RCC 7860 (cell line): ENCODE measurements around the gene CACNA1H.

Experiments used
- DNase-seq: peaks from one replicate; pipeline ENCODE4 v3.0.0-alpha.2; 2015; ENCODE audit warnings: low spot score
- FAIRE-seq: peaks from 2 replicates; lab custom pipeline; 2012; peaks lifted over from hg19 to GRCh38; lab: Jason Lieb, UNC

CACNA1H gene

DNA sequence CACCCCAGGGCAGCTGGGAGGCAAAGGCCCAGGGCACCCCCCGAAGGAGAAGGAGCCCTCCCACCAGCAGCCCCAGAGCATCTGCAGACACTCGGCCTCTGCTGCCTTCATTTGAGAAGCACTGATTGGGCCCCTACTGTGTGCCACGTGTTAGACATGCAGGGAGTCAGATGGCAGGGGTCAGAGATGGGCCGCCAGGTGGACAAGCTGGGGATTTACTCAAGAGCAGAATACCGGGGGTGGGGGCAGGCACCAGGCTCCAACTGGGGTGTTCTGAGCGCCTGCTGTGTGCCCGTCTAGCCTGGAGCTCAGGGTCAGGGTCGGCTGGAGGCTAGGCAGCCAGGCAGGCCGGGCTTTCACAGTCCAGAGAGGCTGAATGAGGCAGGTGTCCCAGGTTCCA, 53.4 kb downstream of the CACNA1H start:
- no peak for DNase-seq
- FAIRE-seq, result no peak

DNA sequence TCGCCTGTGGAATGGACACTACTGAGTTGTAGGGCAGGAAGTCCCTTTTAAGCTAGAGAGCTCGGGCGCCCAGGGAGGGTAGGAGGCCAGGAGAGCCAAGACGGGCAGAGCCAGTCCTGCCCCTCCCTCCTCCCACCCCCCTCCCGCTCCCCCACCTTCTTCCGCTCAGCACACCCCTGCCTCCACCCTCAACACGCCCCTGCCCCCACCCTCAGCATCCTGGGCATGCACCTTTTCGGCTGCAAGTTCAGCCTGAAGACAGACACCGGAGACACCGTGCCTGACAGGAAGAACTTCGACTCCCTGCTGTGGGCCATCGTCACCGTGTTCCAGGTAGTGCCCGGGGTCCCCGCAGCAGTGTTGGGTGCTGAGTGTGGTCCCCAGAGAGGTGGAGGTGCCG, 53.9 kb downstream of the CACNA1H start:
- FAIRE-seq (no peak), DNase-seq (no peak)

GRCh38 chr16:1208239-1208830, 55.4 kb downstream of the CACNA1H start:
- FAIRE-seq (no peak), DNase-seq (no peak)

GRCh38 chr16:1209081-1209480, 56.2 kb downstream of the CACNA1H start:
- FAIRE-seq, result no peak

DNA sequence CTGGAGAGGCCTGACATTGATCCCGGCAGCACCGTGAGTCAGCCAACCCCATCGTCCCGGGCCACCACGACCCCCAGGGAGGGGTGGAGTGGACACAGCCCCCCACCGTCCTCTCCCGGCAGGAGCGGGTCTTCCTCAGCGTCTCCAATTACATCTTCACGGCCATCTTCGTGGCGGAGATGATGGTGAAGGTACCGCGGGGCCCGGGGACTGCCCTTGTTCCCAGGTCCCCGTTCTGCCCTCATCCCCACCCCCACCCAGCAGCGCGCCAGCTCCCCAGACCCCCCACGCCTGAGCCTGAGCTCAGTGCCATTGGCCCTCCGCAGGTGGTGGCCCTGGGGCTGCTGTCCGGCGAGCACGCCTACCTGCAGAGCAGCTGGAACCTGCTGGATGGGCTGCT, 57.6 kb downstream of the CACNA1H start:
- FAIRE-seq, result no peak

More at GRCh38 chr16:1209081-1209480, 56.2 kb downstream of the CACNA1H start:
- DNase-seq, result no peak

DNA sequence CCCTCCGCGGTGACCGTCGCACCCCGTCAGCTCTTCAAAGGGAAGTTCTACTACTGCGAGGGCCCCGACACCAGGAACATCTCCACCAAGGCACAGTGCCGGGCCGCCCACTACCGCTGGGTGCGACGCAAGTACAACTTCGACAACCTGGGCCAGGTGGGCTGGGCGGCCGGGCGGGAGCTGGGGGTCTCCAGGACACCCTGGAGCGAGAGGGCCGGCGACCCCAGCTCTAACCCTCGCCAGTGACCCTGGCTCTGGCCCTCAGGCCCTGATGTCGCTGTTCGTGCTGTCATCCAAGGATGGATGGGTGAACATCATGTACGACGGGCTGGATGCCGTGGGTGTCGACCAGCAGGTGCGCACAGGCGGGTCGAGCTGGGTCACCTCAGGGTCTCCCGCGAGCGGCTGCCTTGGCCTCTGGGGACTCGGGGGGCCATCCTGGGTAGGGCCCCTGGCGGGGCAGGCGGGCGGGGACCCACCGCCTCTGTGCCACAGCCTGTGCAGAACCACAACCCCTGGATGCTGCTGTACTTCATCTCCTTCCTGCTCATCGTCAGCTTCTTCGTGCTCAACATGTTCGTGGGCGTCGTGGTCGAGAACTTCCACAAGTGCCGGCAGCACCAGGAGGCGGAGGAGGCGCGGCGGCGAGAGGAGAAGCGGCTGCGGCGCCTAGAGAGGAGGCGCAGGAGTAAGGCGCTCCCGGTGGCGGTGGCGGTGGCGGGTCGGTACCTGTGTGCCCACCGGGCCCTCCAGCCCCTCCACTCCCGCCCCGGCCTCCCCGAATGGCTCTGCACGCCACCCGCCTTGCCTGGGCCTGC, 58.8 kb downstream of the CACNA1H start:
- FAIRE-seq, result no peak
- no peak for DNase-seq

More for the DNA sequence above, 57.6 kb downstream of the CACNA1H start:
- no peak for DNase-seq

DNA sequence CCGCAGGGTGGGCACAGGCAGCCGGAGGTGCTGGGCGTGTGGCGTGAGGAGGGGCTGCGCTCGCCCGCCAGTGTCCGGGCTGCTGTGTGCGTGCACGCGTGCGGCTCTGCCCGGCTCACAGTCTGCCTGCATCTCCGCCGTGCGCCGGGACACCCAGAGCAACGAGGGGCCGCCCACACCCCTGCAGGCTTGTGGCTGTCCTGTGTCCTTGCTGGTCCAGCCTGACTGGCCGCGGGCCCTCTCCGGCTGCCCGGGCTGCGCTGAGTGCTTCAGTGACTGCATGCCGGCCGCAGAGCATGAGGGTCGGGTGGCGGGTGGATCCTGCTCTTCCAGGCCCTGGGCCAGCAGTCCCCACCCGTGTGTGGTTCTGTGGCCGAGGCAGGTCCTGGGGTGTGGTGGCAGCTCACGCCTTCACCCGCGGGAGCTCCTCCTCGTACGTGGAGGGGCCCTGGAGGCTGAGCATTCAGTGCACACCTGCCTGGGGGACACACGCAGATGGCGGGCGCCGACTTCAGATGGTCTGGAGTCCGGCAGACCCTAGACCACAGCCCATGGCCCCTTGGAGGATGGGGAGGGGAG, 59.8 kb downstream of the CACNA1H start:
- no peak for DNase-seq
- no peak for FAIRE-seq

- DNase-seq (no peak), FAIRE-seq (no peak)
These were observed 60.3 kb downstream of the CACNA1H start for GRCh38 chr16:1213231-1213630.

- no peak for DNase-seq
- FAIRE-seq, result no peak
These were observed 61.0 kb downstream of the CACNA1H start for GRCh38 chr16:1213796-1214372.

DNA sequence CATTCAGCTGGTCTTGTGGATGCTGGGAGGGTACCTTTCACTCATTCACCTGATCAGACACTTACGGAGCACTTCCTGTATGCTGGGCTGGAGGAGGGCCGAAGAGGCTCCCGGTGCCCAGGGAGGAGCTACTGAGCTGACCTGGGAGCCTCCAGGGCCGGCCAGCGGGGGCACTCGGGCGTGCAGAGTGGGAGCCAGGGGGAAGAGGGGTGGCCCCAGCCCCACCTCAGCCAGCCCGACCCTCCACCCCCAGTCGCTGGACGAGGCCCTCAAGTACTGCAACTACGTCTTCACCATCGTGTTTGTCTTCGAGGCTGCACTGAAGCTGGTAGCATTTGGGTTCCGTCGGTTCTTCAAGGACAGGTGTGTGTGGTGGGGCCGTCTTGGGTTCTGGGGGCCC, 61.8 kb downstream of the CACNA1H start:
- DNase-seq (no peak), FAIRE-seq (no peak)

DNA sequence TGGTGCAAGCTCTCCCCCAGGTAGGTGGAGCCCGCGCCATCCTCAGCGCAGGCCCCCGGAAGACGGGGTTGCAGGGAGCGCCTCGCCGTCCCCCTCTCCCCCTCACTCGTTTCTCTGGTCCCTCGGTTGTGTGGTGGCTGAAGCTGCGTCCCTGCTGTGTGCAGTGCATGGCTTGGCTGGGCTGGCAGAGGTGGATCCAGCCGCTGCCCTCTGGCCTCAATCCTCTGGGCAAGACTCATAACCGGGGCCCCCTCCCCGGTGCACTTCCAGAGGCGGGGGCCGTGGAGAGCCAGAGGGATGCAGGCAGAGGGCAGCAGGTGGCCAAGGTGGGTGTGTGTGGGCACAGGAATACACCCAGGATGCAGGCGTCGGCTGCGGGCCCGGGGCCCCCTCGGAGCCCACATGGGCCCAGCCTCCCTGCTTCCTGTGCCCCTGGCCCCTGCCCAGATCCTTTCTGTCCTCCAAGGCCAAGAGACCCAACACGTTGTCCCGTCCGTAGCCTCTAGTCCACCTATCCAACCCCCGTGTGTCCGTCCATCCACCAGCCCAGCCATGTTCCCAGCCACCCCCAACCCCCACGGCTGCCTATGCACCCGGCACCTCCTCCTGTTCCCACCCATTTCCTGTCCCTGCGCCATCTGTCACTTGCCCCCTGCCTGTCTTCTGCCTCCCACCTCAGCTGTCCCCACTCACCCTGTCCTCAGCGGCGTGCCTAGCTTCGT, 62.8 kb downstream of the CACNA1H start:
- FAIRE-seq (no peak), DNase-seq (no peak)

- no peak for DNase-seq
- no peak for FAIRE-seq
These were observed 63.4 kb downstream of the CACNA1H start for GRCh38 chr16:1216296-1216619.

GRCh38 chr16:1216681-1217400, 63.9 kb downstream of the CACNA1H start:
- no peak for FAIRE-seq
- no peak for DNase-seq

DNA sequence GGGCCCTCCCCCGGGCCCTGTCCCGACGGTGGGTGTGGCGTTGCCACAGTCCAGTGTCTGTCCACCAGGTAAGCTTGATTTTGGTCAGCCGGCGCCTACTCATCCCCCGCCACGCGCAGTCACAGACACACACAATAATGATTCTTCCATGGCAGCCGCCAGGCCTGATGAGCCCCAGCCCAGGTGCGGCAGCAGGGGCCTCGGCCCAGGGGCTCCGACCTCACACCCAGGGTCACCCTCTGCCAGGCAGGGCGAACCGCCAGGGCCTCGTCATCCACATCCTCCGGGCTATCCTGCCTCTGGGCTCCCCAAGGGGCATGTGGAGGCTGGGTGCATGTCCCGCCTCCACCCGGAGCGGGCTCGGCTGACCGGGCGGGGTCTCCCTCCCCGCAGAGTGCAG, 64.6 kb downstream of the CACNA1H start:
- DNase-seq (no peak), FAIRE-seq (no peak)

GRCh38 chr16:1218061-1218929, 65.4 kb downstream of the CACNA1H start:
- DNase-seq (no peak), FAIRE-seq (no peak)

GRCh38 chr16:1218930-1219611, 66.2 kb downstream of the CACNA1H start:
- no peak for DNase-seq
- FAIRE-seq, result no peak

DNA sequence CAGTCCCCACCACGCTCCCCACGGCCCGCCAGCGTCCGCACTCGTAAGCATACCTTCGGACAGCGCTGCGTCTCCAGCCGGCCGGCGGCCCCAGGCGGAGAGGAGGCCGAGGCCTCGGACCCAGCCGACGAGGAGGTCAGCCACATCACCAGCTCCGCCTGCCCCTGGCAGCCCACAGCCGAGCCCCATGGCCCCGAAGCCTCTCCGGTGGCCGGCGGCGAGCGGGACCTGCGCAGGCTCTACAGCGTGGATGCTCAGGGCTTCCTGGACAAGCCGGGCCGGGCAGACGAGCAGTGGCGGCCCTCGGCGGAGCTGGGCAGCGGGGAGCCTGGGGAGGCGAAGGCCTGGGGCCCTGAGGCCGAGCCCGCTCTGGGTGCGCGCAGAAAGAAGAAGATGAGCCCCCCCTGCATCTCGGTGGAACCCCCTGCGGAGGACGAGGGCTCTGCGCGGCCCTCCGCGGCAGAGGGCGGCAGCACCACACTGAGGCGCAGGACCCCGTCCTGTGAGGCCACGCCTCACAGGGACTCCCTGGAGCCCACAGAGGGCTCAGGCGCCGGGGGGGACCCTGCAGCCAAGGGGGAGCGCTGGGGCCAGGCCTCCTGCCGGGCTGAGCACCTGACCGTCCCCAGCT, 67.3 kb downstream of the CACNA1H start:
- FAIRE-seq, result no peak

DNA sequence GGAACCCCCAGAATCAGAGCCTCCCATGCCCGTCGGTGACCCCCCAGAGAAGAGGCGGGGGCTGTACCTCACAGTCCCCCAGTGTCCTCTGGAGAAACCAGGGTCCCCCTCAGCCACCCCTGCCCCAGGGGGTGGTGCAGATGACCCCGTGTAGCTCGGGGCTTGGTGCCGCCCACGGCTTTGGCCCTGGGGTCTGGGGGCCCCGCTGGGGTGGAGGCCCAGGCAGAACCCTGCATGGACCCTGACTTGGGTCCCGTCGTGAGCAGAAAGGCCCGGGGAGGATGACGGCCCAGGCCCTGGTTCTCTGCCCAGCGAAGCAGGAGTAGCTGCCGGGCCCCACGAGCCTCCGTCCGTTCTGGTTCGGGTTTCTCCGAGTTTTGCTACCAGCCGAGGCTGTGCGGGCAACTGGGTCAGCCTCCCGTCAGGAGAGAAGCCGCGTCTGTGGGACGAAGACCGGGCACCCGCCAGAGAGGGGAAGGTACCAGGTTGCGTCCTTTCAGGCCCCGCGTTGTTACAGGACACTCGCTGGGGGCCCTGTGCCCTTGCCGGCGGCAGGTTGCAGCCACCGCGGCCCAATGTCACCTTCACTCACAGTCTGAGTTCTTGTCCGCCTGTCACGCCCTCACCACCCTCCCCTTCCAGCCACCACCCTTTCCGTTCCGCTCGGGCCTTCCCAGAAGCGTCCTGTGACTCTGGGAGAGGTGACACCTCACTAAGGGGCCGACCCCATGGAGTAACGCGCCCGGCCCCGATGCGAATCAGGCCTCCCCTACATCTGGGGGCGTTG, 68.1 kb downstream of the CACNA1H start:
- FAIRE-seq (no peak), DNase-seq (no peak)

More for the DNA sequence above, 67.3 kb downstream of the CACNA1H start:
- DNase-seq, result no peak
